Lower leg skin (tissue), 4 donors: ENCODE data around the gene HOXB7. TPM values are rescaled to one million over a fixed set of nuclear protein-coding genes. Genes with fewer than 3 reads are reported as not detected.

ENCODE experiments used
- DNase-seq, 2 donors: peaks; one replicate each; pipeline ENCODE4 v3.0.0-alpha.2; 2019; ENCODE audit warnings: low spot score in 2 of 2
- H3K4me3 ChIP-seq: fragments of 200-600 bp; sonication (generic); 2 replicates; pipeline ENCODE4 v1.5.1; 2017; ENCODE audit warnings: mild to moderate bottlenecking, low read depth; ENCODE audit not compliant: poor library complexity, severe bottlenecking
- POLR2A ChIP-seq, 2 donors: fragments of 450-650 bp; IDR thresholded peaks; one replicate each; pipeline ENCODE4 v1.6.1; 2016 to 2017; ENCODE audit warnings: antibody characterized with exemption in 2 of 2, mild to moderate bottlenecking in 1 of 2, moderate library complexity in 1 of 2
- WGBS, 2 donors: methylation state at CpG; one replicate each; pipeline ENCODE4 v1.1.5; 2018; 5-methylcytosine and 5-hydroxymethylcytosine counted together
- intact Hi-C: fragments of 100-400 bp; cut with DNase I; formaldehyde crosslinking; loops from one replicate; pipeline ENCODE4 v1.15.0; 2023; ENCODE audit warnings: low total_unique reads
- total RNA-seq, 4 donors: library from RNA; depleted of rRNA; stranded (reverse); fragments of >200 nt; gene quantifications; one replicate each; pipeline ENCODE4 v1.1.0, GENCODE V29; 2016
- TF ChIP-seq, protein P1 (sequence below), 3 donors: fragments of 450-650 bp; IDR thresholded peaks; one replicate each; pipeline ENCODE4 v1.5.1; 2016; ENCODE audit warnings: antibody characterized with exemption in 3 of 3, mild to moderate bottlenecking in 3 of 3, moderate library complexity in 2 of 3

Gene HOXB7
- total RNA-seq, 4 donors from 2014 or later, result 1.3 to 11.5 (median 5.3) TPM

DNA sequence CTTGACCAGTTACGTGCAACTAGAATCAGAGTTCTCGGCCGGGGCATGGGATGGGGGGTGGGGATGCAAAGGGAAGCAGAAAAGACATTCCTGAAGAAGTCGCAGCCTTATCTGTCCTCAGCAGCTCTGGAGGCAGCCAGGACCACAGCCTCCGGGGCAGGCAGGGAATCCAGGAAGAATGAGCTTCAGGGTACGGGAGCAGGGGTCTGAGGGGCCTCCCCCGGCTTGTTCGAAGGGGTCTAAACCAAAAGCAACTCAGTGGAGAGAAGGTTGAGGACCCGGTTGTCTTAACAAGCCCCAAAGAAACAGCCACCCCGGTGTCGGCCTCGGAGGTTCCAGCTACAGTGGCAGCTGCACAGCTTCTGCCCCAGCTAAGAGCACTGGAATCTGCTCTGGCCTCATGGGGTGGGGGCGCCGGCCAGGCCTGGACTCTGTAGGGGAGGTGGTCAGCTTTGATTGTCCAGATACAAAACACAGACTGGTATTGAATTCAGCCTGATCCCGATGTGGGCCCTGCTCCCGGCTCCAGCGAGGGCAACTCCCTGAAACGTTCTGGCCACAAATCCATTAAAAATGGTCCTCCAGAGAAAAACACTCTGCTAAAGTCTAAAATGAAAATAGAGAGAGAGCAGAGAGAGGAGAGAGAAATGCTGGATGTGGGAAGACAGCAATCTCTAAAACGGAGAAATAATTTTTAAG is 40.3 kb downstream of the HOXB7 start:
- no peak for DNase-seq
- H3K4me3 ChIP-seq, result no peak overlapping the region
- WGBS, 2 donors, result 60 to 65% methylated on average over 19 of the region's 19 CpGs
- TF ChIP-seq POLR2A (IDR thresholded peaks at IDR 0.05), result no peak
- TF ChIP-seq, protein P1, sequence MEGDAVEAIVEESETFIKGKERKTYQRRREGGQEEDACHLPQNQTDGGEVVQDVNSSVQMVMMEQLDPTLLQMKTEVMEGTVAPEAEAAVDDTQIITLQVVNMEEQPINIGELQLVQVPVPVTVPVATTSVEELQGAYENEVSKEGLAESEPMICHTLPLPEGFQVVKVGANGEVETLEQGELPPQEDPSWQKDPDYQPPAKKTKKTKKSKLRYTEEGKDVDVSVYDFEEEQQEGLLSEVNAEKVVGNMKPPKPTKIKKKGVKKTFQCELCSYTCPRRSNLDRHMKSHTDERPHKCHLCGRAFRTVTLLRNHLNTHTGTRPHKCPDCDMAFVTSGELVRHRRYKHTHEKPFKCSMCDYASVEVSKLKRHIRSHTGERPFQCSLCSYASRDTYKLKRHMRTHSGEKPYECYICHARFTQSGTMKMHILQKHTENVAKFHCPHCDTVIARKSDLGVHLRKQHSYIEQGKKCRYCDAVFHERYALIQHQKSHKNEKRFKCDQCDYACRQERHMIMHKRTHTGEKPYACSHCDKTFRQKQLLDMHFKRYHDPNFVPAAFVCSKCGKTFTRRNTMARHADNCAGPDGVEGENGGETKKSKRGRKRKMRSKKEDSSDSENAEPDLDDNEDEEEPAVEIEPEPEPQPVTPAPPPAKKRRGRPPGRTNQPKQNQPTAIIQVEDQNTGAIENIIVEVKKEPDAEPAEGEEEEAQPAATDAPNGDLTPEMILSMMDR (IDR thresholded peaks at IDR 0.05), result no peak
- intact Hi-C loops, result no loop called here

DNA sequence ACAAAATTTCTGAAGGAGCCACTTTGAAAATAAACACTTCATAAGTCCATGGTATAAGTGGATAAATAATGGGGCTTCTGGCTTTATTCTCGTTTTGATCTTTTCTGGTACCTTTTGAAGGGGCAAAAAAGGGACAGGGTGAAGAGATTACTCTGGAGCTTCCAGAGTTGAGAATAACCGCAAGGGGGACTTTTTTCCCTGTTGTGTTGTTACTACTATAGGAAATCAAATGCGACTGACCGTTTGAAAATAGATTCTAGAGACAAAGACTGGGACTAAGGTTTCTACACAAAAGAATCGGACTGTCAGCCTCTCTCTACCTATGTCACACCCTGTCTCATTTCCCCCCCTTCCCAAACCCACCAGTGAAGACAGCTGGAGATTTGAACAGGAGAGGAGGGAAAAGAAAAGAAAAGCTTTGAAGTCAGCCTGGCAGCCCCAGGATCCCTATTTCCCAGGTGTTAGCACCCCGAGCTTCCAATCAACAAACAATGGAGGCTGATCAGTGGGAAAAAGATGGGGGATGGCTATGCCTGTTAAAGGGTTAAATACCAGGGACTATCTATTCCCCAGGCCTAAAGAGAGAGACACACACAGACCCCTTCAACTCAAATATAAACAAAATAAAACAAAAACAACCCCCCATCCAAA is 41.0 kb downstream of the HOXB7 start:
- no peak for TF ChIP-seq POLR2A (IDR thresholded peaks at IDR 0.05)
- TF ChIP-seq, protein P1 (IDR thresholded peaks at IDR 0.05), result no peak
- intact Hi-C loops, result no loop called here
- DNase-seq, result no peak
- 80 to 84% methylated on average over 6 of the region's 6 CpGs for WGBS, 2 donors
- H3K4me3 ChIP-seq, result no peak overlapping the region

DNA sequence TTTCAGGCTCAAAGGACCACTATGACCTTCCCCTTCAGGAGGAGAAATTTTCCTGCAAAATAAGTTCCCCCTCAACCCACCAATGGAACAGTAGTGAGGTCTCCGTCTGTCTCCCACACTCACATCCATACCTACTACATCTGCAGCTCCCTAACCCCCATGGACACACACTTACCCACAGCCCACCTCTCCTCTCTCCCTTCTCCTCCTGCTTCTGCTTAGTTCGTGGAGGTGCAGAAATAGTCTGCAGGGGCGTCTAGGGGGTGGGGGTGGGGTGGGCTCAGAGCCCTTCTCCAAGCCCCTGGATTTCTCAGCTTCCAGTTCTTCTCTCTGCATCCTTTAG is 41.6 kb downstream of the HOXB7 start:
- TF ChIP-seq, protein P1 (IDR thresholded peaks at IDR 0.05), result no peak
- WGBS, 2 donors, result 67 to 68% methylated on average over 3 of the region's 3 CpGs
- no peak overlapping the region for H3K4me3 ChIP-seq
- no peak for DNase-seq
- intact Hi-C loops, result no loop called here

DNA sequence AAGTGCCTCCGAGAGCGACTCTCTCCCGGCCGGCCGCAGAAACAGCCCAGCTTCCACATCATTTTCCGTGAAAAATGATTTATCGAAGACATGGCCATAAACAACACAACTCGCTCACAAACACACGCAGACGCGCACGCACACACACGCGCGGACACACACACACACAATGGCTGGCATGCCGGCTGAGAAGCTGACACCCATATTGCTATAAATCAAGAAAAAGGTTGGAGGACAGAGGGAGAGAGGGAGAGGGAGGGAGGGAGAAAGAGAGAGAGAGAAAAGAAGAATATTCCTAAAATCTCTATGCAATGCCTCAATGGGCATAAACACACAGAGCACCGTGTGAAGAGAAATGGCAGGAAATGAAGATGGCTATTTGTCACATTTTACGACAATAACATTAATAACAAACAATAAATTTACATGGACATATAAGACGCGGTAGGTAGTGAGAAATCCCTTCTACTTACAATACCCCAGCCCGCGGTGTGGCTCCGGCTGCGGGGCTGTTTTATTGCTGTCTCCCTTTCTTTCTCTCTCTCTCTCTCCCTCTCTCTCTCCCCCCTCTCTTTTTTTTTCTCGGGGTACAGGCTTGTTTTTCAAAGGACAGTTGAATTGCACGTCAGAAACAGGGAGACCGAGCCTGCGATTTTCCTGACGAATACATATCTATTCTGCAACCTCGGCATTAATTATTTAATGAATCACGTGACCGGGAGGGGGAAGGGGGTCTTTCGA is 42.1 kb downstream of the HOXB7 start:
- no peak for DNase-seq
- no peak overlapping the region for H3K4me3 ChIP-seq
- 58 to 59% methylated on average over 33 of the region's 33 CpGs for WGBS, 2 donors
- TF ChIP-seq, protein P1 (IDR thresholded peaks at IDR 0.05), result no peak
- no peak for TF ChIP-seq POLR2A (IDR thresholded peaks at IDR 0.05)
- intact Hi-C loops, result no loop called here

DNA sequence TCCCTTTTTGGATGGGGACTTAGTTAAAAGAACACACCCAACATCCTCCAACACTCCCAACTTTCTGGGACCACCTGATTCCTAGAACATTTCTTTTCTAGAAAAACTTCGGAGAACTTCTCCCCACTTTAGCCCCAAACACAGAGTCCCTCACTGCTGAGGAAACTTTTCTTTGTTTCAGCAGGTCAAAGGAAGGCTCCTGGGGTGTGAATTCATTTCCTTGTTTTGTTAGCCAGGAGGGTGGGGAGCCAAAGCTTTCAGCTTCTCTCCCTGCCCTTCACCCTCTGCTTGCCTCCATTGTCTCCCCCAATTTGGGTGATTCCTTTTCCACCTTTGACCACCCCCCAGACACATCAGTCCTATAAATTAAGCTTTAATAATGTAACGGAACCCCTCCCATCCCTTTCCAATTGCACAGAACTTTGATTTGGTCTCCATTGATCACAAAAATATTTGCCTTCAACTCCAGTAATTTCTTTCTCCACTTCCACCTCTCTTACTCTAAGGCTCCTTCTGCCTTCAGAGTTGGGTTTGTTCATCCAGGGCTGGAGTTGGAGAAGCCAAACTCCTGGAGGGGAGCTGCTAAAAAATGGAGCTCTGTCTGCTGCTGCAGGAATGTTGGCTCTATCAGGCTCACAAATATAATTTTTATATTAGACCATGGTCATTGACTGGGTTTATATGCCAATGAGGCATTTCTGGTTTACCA is 43.0 kb downstream of the HOXB7 start:
- H3K4me3 ChIP-seq, result no peak overlapping the region
- TF ChIP-seq, protein P1 (IDR thresholded peaks at IDR 0.05), result no peak
- TF ChIP-seq POLR2A (IDR thresholded peaks at IDR 0.05), result no peak
- DNase-seq, result no peak
- intact Hi-C loops, result no loop called here
- 76 to 83% methylated on average over 2 of the region's 2 CpGs for WGBS, 2 donors
